Natural killer cell (primary cell): Measurements from ENCODE around the gene ITGA5. TPM values are rescaled to one million over a fixed set of nuclear protein-coding genes. Genes with fewer than 3 reads are reported as not detected.

Experiments
- ATAC-seq, 3 donors: fragments of 150-1000 bp in 2 of 3; fragments of 200-7000 bp in 1 of 3; cut with Tn5 transposase; 1 replicate in 1 of 3; 2 replicates in 2 of 3; pipeline ENCODE4 v1.10.0; 2021; ENCODE audit warnings: mild to moderate bottlenecking in 2 of 3, moderate library complexity in 2 of 3
- DNase-seq, 2 donors: peaks; one replicate each; pipeline versions ENCODE4 v3.0.0 to v3.0.0-alpha.2; 2013 to 2021; ENCODE audit warnings: mixed read lengths in 1 of 2
- H3K27ac ChIP-seq: one replicate; pipeline ENCODE4 v1.5.1; 2013; ENCODE audit warnings: mild to moderate bottlenecking, low read length
- H3K27me3 ChIP-seq: one replicate; pipeline ENCODE4 v1.6.1; 2013; ENCODE audit warnings: low read length; ENCODE audit not compliant: control insufficient read depth, insufficient read depth
- H3K36me3 ChIP-seq: one replicate; pipeline ENCODE4 v1.6.1; 2013; ENCODE audit warnings: low read length; ENCODE audit not compliant: control insufficient read depth, insufficient read depth
- H3K4me1 ChIP-seq: one replicate; pipeline ENCODE4 v1.6.1; 2013; ENCODE audit warnings: low read length; ENCODE audit not compliant: control insufficient read depth, insufficient read depth
- H3K4me3 ChIP-seq: one replicate; pipeline ENCODE4 v1.5.1; 2013; ENCODE audit warnings: low read length
- H3K9me3 ChIP-seq: one replicate; pipeline ENCODE4 v1.6.1; 2013; ENCODE audit warnings: low read length; ENCODE audit not compliant: control insufficient read depth, insufficient read depth
- H3K27ac Mint-ChIP-seq, 2 donors: one replicate each; pipeline ENCODE4 v1.8.0; 2022; ENCODE audit warnings: mild to moderate bottlenecking in 2 of 2, mixed read lengths in 2 of 2, moderate library complexity in 1 of 2
- H3K27me3 Mint-ChIP-seq, 2 donors: one replicate each; pipeline ENCODE4 v1.8.0; 2022; ENCODE audit warnings: low read depth in 2 of 2, mixed read lengths in 2 of 2
- H3K36me3 Mint-ChIP-seq: one replicate; pipeline ENCODE4 v1.8.0; 2022; ENCODE audit warnings: mixed read lengths
- H3K4me1 Mint-ChIP-seq, 2 donors: one replicate each; pipeline ENCODE4 v1.8.0; 2022; ENCODE audit warnings: mixed read lengths in 2 of 2
- H3K4me3 Mint-ChIP-seq: one replicate; pipeline ENCODE4 v1.8.0; 2022; ENCODE audit warnings: mild to moderate bottlenecking, moderate library complexity, mixed read lengths
- H3K9me3 Mint-ChIP-seq, 2 donors: one replicate each; pipeline ENCODE4 v1.8.0; 2022; ENCODE audit warnings: mixed read lengths in 2 of 2
- CTCF ChIP-seq: fragments of 200-600 bp; IDR thresholded peaks from one replicate; pipeline ENCODE4 v1.8.0; 2022; ENCODE audit warnings: antibody characterized with exemption
- WGBS: methylation state at CpG from one replicate; pipeline ENCODE4 v1.1.7; 2013; ENCODE audit warnings: missing lambda C conversion rate; ENCODE audit not compliant: insufficient coverage; 5-methylcytosine and 5-hydroxymethylcytosine counted together
- intact Hi-C: fragments of 100-400 bp; cut with micrococcal nuclease; formaldehyde crosslinking; loops from one replicate; pipeline ENCODE4 v1.14.2; 2022
- total RNA-seq, 4 donors: library from RNA; stranded (reverse); fragments of 120-200 nt in 1 of 4; gene quantifications; one replicate each; pipeline versions ENCODE4 v1.2.3 to v1.2.4, GENCODE V29; 2013 to 2022

ITGA5 gene
- total RNA-seq, 3 donors from 2014 or later (not counting 1 experiment from before 2014, with no cell fraction given) = 177 to 232 (median 207) TPM

GRCh38 chr12:54463034-54463433 lies 44.0 kb upstream of the ITGA5 start:
- WGBS = 73% methylated on average over 2 of the region's 2 CpGs
- intact Hi-C loops = no loop called here
- peaks cover 8% of the 10 kb centered on the region for H3K27me3 ChIP-seq
- H3K36me3 ChIP-seq = no peaks in the 10 kb centered on the region
- Mint-ChIP-seq H3K4me3 (no peak overlapping the region), H3K36me3 (no peaks in the 10 kb centered on the region), H3K27ac (no peak overlapping the region), H3K4me1 (no peaks in the 10 kb centered on the region), H3K27me3 (peaks cover 14 to 31% of the 10 kb centered on the region in 2 donors), H3K9me3 (no peaks in the 10 kb centered on the region)
- no peaks in the 10 kb centered on the region for H3K4me1 ChIP-seq
- H3K27ac ChIP-seq = no peak overlapping the region
- H3K4me3 ChIP-seq = no peak overlapping the region
- TF ChIP-seq CTCF = no peak
- DNase-seq = no peak
- ATAC-seq = no peak
- H3K9me3 ChIP-seq = no peaks in the 10 kb centered on the region

GRCh38 chr12:54460317-54460923 lies 41.4 kb upstream of the ITGA5 start:
- H3K9me3 Mint-ChIP-seq = no peaks in the 10 kb centered on the region
- Histone ChIP-seq H3K4me1 (no peaks in the 10 kb centered on the region), H3K4me3 (no peak overlapping the region), H3K27ac (no peak overlapping the region), H3K9me3 (no peaks in the 10 kb centered on the region), H3K36me3 (no peaks in the 10 kb centered on the region), H3K27me3 (peaks cover 8% of the 10 kb centered on the region)
- no peak for ATAC-seq
- no peak overlapping the region for H3K4me3 Mint-ChIP-seq
- peaks cover 14 to 31% of the 10 kb centered on the region in 2 donors for H3K27me3 Mint-ChIP-seq
- H3K4me1 Mint-ChIP-seq = no peaks in the 10 kb centered on the region
- 92% methylated on average over 5 of the region's 9 CpGs for WGBS
- TF ChIP-seq CTCF = no peak
- H3K36me3 Mint-ChIP-seq = no peaks in the 10 kb centered on the region
- no peak overlapping the region for H3K27ac Mint-ChIP-seq
- no peak for DNase-seq
- intact Hi-C loops = no loop called here

GRCh38 chr12:54459355-54459754 lies 40.3 kb upstream of the ITGA5 start:
- DNase-seq (no peak), ATAC-seq (no peak)
- Mint-ChIP-seq H3K36me3 (no peaks in the 10 kb centered on the region), H3K9me3 (no peaks in the 10 kb centered on the region), H3K4me3 (no peak overlapping the region), H3K27ac (no peak overlapping the region), H3K4me1 (no peaks in the 10 kb centered on the region), H3K27me3 (peaks cover 14 to 28% of the 10 kb centered on the region in 2 donors)
- no peak for TF ChIP-seq CTCF
- no peaks in the 10 kb centered on the region for H3K9me3 ChIP-seq
- no peaks in the 10 kb centered on the region for H3K36me3 ChIP-seq
- H3K4me1 ChIP-seq = no peaks in the 10 kb centered on the region
- no peak overlapping the region for H3K27ac ChIP-seq
- WGBS = 100% methylated on average over 1 of the region's 3 CpGs
- H3K27me3 ChIP-seq = peaks cover 8% of the 10 kb centered on the region
- H3K4me3 ChIP-seq = no peak overlapping the region
- intact Hi-C loops = no loop called here
